ENCODE results near the gene RSU1.

GRCh38 chr10:16612981-16613355, 204.3 kb downstream of the RSU1 start:
- no peak for TF ChIP-seq PATZ1 (CRISPR knock-in tag; IDR thresholded peaks at IDR 0.05; ENCODE audit: borderline replicate concordance)
- no peak for TF ChIP-seq RARB (CRISPR knock-in tag; IDR thresholded peaks at IDR 0.05)
- no peak for TF ChIP-seq ZNF8 (CRISPR knock-in tag; IDR thresholded peaks at IDR 0.05)
- TF ChIP-seq BACH2 (CRISPR knock-in tag; IDR thresholded peaks at IDR 0.05; ENCODE audit: borderline replicate concordance) = no peak
- no peak for TF ChIP-seq ISL1 (CRISPR knock-in tag; IDR thresholded peaks at IDR 0.05)
- TF ChIP-seq OSR1 (CRISPR knock-in tag; IDR thresholded peaks at IDR 0.05) = no peak
- TF ChIP-seq ZFP3 (CRISPR knock-in tag; IDR thresholded peaks at IDR 0.05) = no peak
- TF ChIP-seq TCF4 (CRISPR knock-in tag; IDR thresholded peaks at IDR 0.05; ENCODE audit: borderline replicate concordance) = no peak
- no peak for TF ChIP-seq CREB5 (CRISPR knock-in tag; IDR thresholded peaks at IDR 0.05; ENCODE audit: low read depth)
- TF ChIP-seq ESRRG (CRISPR knock-in tag; IDR thresholded peaks at IDR 0.05) = no peak
